Endodermal cell (in vitro differentiated cells): ENCODE measurements around the gene TRIM73. TPM values are rescaled to one million over a fixed set of nuclear protein-coding genes. Genes with fewer than 3 reads are reported as not detected.
A peak's percentile ranks its signal among the peaks of the same experiment; 100 is the strongest.
"Not testable (repeated sequence)": the region's sequence is repeated elsewhere in the genome, so short reads cannot be mapped to it uniquely, and the experiment has no call there.

Experiments
- DNase-seq: peaks from one replicate; pipeline ENCODE4 v3.0.0-alpha.2; 2017
- H3K27ac ChIP-seq: 2 replicates; pipeline ENCODE4 v1.5.1; 2013; ENCODE audit warnings: mild to moderate bottlenecking, low read depth, low read length, moderate library complexity
- H3K27me3 ChIP-seq: 2 replicates; pipeline ENCODE4 v1.6.1; 2013; ENCODE audit warnings: mild to moderate bottlenecking, low read length, moderate library complexity; ENCODE audit not compliant: insufficient read depth, control insufficient read depth, poor library complexity, severe bottlenecking
- H3K36me3 ChIP-seq: 2 replicates; pipeline ENCODE4 v1.7.0; 2013; ENCODE audit warnings: mild to moderate bottlenecking, low read length, moderate library complexity; ENCODE audit not compliant: control insufficient read depth, insufficient read depth
- H3K4me1 ChIP-seq: one replicate; pipeline ENCODE4 v1.7.0; 2013; ENCODE audit warnings: low read length; ENCODE audit not compliant: control insufficient read depth, insufficient read depth
- H3K4me3 ChIP-seq: 2 replicates; pipeline ENCODE4 v1.5.1; 2013; ENCODE audit warnings: mild to moderate bottlenecking, low read length, moderate library complexity
- H3K9ac ChIP-seq: 2 replicates; pipeline ENCODE4 v1.6.1; 2013; ENCODE audit warnings: mild to moderate bottlenecking, low read length, moderate library complexity; ENCODE audit not compliant: poor library complexity, severe bottlenecking; ENCODE audit errors: extremely low read depth
- H3K9me3 ChIP-seq: 2 replicates; pipeline ENCODE4 v1.6.1; 2013; ENCODE audit warnings: mild to moderate bottlenecking, low read length, moderate library complexity; ENCODE audit not compliant: control insufficient read depth
- H3K27ac Mint-ChIP-seq: 2 replicates; pipeline ENCODE4 v1.8.0; 2020; ENCODE audit warnings: mixed read lengths
- H3K27me3 Mint-ChIP-seq: 2 replicates; pipeline ENCODE4 v1.8.0; 2021; ENCODE audit warnings: mild to moderate bottlenecking, mixed read lengths; ENCODE audit not compliant: insufficient read depth
- H3K36me3 Mint-ChIP-seq: 2 replicates; pipeline ENCODE4 v1.8.0; 2020; ENCODE audit warnings: low read depth, mixed read lengths
- H3K4me1 Mint-ChIP-seq: 2 replicates; pipeline ENCODE4 v1.8.0; 2020; ENCODE audit warnings: mixed read lengths
- H3K4me3 Mint-ChIP-seq: 2 replicates; pipeline ENCODE4 v1.8.0; 2020; ENCODE audit warnings: mild to moderate bottlenecking, moderate library complexity, mixed read lengths
- H3K9me3 Mint-ChIP-seq: 2 replicates; pipeline ENCODE4 v1.8.0; 2020; ENCODE audit warnings: mild to moderate bottlenecking, mixed read lengths
- WGBS, 2 experiments: methylation state at CpG; one replicate each; pipeline versions ENCODE4 v1.1.5 to v1.1.7; 2013; ENCODE audit warnings: missing lambda C conversion rate in 2 of 2, mixed read lengths in 1 of 2; ENCODE audit not compliant: insufficient coverage in 1 of 2, insufficient read length in 1 of 2; 5-methylcytosine and 5-hydroxymethylcytosine counted together
- total RNA-seq, 2 donors: library from RNA; stranded (reverse); fragmentation: NEBNext Ultra II Directional in 1 of 2; extraction: Animal tissue kit (Norgen Biotek cat#: 25700) in 1 of 2; gene quantifications; 2 replicates in 1 of 2; 3 replicates in 1 of 2; pipeline ENCODE4 v1.2.1, GENCODE V29; 2021

The TRIM73 gene
- total RNA-seq, 2 donors from 2014 or later, result 2.9 to 5.6 TPM

DNA sequence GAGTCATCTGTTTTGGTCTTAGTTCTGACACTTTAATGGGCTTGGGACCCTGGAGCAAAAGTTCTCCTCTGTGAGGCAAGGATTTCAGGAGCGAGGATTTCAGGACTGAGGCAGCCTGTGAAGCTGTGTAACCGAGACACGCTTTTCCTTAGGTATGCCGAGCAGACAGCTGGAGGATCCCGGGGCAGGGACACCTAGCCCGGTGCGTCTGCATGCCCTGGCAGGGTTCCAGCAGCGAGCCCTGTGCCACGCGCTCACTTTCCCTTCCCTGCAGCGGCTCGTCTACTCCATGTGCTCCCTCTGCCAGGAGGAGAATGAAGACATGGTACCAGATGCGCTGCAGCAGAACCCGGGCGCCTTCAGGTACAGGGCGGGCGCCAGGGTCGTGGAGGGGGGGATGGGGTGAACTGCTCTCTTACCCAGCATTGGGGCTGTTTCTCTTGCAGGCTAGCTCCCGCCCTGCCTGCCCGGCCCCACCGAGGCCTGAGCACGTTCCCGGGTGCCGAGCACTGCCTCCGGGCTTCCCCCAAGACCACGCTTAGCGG is 20.5 kb downstream of the TRIM73 start:
- not testable (repeated sequence) for H3K9ac ChIP-seq, H3K27me3 Mint-ChIP-seq, H3K4me3 Mint-ChIP-seq, H3K27ac Mint-ChIP-seq, H3K27ac ChIP-seq, H3K4me3 ChIP-seq, H3K9me3 ChIP-seq, H3K9me3 Mint-ChIP-seq, DNase-seq, H3K4me1 ChIP-seq, H3K4me1 Mint-ChIP-seq, H3K36me3 ChIP-seq, H3K27me3 ChIP-seq, H3K36me3 Mint-ChIP-seq
- 97 to 100% methylated on average over 3 to 15 of the region's 27 CpGs for WGBS, 2 experiments

GRCh38 chr7:75416787-75417186 is 21.4 kb downstream of the TRIM73 start:
- 96% methylated on average over 7 of the region's 9 CpGs; no CpG with 5 or more reads in 1 of the 2 experiments for WGBS, 2 experiments
- H3K4me1 Mint-ChIP-seq, H3K4me3 ChIP-seq, H3K9me3 ChIP-seq, H3K27me3 ChIP-seq, H3K9ac ChIP-seq, H3K9me3 Mint-ChIP-seq, H3K27ac Mint-ChIP-seq, H3K4me1 ChIP-seq, H3K36me3 ChIP-seq, H3K27me3 Mint-ChIP-seq, H3K4me3 Mint-ChIP-seq, H3K27ac ChIP-seq, DNase-seq: not testable (repeated sequence)
- peaks cover 12% of the 10 kb centered on the region for H3K36me3 Mint-ChIP-seq

GRCh38 chr7:75418292-75418858 is 22.9 kb downstream of the TRIM73 start:
- H3K9me3 ChIP-seq, H3K4me3 ChIP-seq, H3K27me3 Mint-ChIP-seq, H3K4me1 Mint-ChIP-seq, H3K4me3 Mint-ChIP-seq, H3K27me3 ChIP-seq, H3K9me3 Mint-ChIP-seq, H3K4me1 ChIP-seq, H3K27ac ChIP-seq, DNase-seq, H3K9ac ChIP-seq, H3K27ac Mint-ChIP-seq, H3K36me3 ChIP-seq: not testable (repeated sequence)
- WGBS, 2 experiments, result 94% methylated on average over 10 of the region's 20 CpGs; no CpG with 5 or more reads in 1 of the 2 experiments
- peaks cover 12% of the 10 kb centered on the region for H3K36me3 Mint-ChIP-seq

GRCh38 chr7:75419210-75419609 is 23.8 kb downstream of the TRIM73 start:
- H3K36me3 ChIP-seq, H3K4me1 ChIP-seq, H3K27ac ChIP-seq, H3K27me3 Mint-ChIP-seq, H3K9me3 Mint-ChIP-seq, H3K27ac Mint-ChIP-seq, H3K4me3 ChIP-seq, H3K4me3 Mint-ChIP-seq, H3K9ac ChIP-seq, H3K9me3 ChIP-seq, H3K4me1 Mint-ChIP-seq, H3K27me3 ChIP-seq: not testable (repeated sequence)
- WGBS, 2 experiments, result 95 to 100% methylated on average over 4 to 11 of the region's 13 CpGs
- H3K36me3 Mint-ChIP-seq, result peaks cover 13% of the 10 kb centered on the region
- DNase-seq, result peak; percentile 46

DNA sequence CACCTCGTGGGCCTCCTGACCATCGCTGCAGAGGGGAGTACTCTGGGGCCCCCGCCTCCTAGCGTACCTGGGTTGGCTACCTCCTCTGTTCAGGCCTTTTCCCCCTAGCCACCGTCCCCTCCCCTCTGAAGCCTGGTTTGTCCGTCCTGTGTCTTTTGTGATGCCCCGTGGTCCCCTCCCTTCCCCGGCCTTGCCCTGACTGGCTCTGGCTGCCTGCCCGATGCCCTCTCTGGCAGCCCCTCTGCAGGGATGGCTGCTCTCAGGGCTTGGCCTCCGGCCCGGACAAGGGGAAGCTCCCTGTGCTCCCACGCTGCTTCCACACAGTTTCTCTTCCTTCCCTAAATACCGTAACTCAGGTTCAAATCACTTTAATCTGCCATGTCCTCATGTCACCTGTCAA is 24.3 kb downstream of the TRIM73 start:
- not testable (repeated sequence) for H3K4me3 Mint-ChIP-seq, DNase-seq, H3K4me1 ChIP-seq, H3K9me3 Mint-ChIP-seq, H3K4me3 ChIP-seq, H3K27me3 Mint-ChIP-seq, H3K27me3 ChIP-seq, H3K9me3 ChIP-seq, H3K4me1 Mint-ChIP-seq, H3K27ac ChIP-seq, H3K27ac Mint-ChIP-seq, H3K36me3 ChIP-seq, H3K9ac ChIP-seq
- H3K36me3 Mint-ChIP-seq, result peaks cover 15% of the 10 kb centered on the region
- 84 to 94% methylated on average over 4 to 11 of the region's 13 CpGs for WGBS, 2 experiments

DNA sequence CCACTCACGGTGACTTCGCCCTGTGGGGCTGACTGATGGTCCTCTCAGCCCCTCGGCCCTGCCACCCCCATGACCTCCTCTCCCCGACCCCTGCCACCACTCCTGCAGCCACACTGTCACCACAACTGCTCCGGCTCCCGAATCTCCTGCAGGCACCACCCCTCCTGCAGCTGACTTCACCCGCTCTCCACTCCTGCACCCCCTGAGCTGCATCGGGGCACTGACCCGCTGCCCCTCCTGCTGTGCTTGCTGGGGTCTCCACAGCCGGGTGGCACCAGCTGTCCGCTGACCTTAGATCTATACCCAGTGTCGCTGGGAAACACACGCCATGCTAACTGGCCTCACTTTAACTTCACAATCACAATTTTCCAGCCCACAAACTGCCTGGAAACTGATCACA is 24.7 kb downstream of the TRIM73 start:
- H3K9ac ChIP-seq, H3K36me3 ChIP-seq, H3K27ac ChIP-seq, H3K4me1 Mint-ChIP-seq, H3K27ac Mint-ChIP-seq, H3K4me3 Mint-ChIP-seq, H3K27me3 Mint-ChIP-seq, H3K4me1 ChIP-seq, H3K27me3 ChIP-seq, H3K9me3 Mint-ChIP-seq, H3K9me3 ChIP-seq, H3K4me3 ChIP-seq, DNase-seq: not testable (repeated sequence)
- WGBS, 2 experiments, result 97 to 100% methylated on average over 3 to 10 of the region's 13 CpGs
- H3K36me3 Mint-ChIP-seq, result peaks cover 15% of the 10 kb centered on the region
